H1 (cell line): Measurements from ENCODE around the gene SOCS7. TPM values are rescaled to one million over a fixed set of nuclear protein-coding genes. Genes with fewer than 3 reads are reported as not detected.

Source experiments
- BACH1 ChIP-seq: IDR thresholded peaks from 2 replicates; pipeline ENCODE4 v1.6.1; 2012; ENCODE audit warnings: low read length, improper control_type of control experiment
- CHD7 ChIP-seq: fragments of 300-600 bp; sonication (generic); IDR thresholded peaks from 2 replicates; pipeline ENCODE4 v1.7.1; 2012; ENCODE audit warnings: low read length, moderate library complexity, mild to moderate bottlenecking, inconsistent platforms; ENCODE audit not compliant: insufficient replicate concordance
- CREB1 ChIP-seq: IDR thresholded peaks from 2 replicates; pipeline ENCODE4 v1.6.1; 2012; ENCODE audit warnings: inconsistent platforms
- EGR1 ChIP-seq: IDR thresholded peaks from 2 replicates; pipeline ENCODE4 v1.6.1; 2011; ENCODE audit warnings: low read depth, low read length, borderline replicate concordance
- FOSL1 ChIP-seq: IDR thresholded peaks from 2 replicates; pipeline ENCODE4 v1.6.1; 2011; ENCODE audit warnings: mild to moderate bottlenecking, low read depth, low read length, moderate library complexity; ENCODE audit not compliant: insufficient read depth
- KDM5A ChIP-seq: fragments of 200-600 bp; IDR thresholded peaks from 2 replicates; pipeline ENCODE4 v1.7.1; 2012; ENCODE audit warnings: mild to moderate bottlenecking, low read length, inconsistent platforms, mixed read lengths
- NRF1 ChIP-seq: IDR thresholded peaks from 2 replicates; pipeline ENCODE4 v1.6.1; 2011; ENCODE audit warnings: mild to moderate bottlenecking, low read depth, low read length, improper control_type of control experiment
- RAD21 ChIP-seq, 2 experiments: IDR thresholded peaks in 1 of 2; conservative IDR thresholded peaks in 1 of 2; 2 replicates each; pipeline ENCODE4 v1.6.1; 2011; ENCODE audit warnings: low read depth in 2 of 2, low read length in 2 of 2, improper control_type of control experiment in 1 of 2, inconsistent platforms in 1 of 2, mild to moderate bottlenecking in 1 of 2, moderate library complexity in 1 of 2
- SAP30 ChIP-seq: fragments of 300-600 bp; sonication (generic); IDR thresholded peaks from 2 replicates; pipeline ENCODE4 v1.7.1; 2012; ENCODE audit warnings: low read length, moderate library complexity, mild to moderate bottlenecking, inconsistent platforms; ENCODE audit not compliant: insufficient read depth, insufficient replicate concordance
- TAF7 ChIP-seq: optimal IDR thresholded peaks from 2 replicates; pipeline ENCODE3; 2011; ENCODE audit warnings: low read depth, mild to moderate bottlenecking, inconsistent platforms, low read length, moderate library complexity, borderline replicate concordance
- TCF12 ChIP-seq: IDR thresholded peaks from 2 replicates; pipeline ENCODE4 v1.6.1; 2011; ENCODE audit warnings: low read depth, mild to moderate bottlenecking, low read length
- TEAD4 ChIP-seq: IDR thresholded peaks from 2 replicates; pipeline ENCODE4 v1.6.1; 2012; ENCODE audit warnings: low read depth, low read length, inconsistent platforms, mixed read lengths
- polyA plus RNA-seq, 7 experiments: library from polyadenylated mRNA; depleted of rRNA in 3 of 7; stranded (reverse) in 5 of 7; unstranded in 2 of 7; fragments of >200 nt in 5 of 7; fragments of 200-250 nt in 2 of 7; gene quantifications; 1 replicate in 5 of 7; 2 replicates in 1 of 7; 4 replicates in 1 of 7; pipeline versions ENCODE4 v1.2.1 to v1.2.3, GENCODE V29; 2011 to 2013; ENCODE audit warnings: missing spikeins in 2 of 7, mixed read lengths in 2 of 7
- total RNA-seq: library from RNA; stranded (reverse); fragmentation: NEBNext Ultra II Directional; extraction: Animal tissue kit (Norgen Biotek cat#: 25700); gene quantifications from 2 replicates; pipeline ENCODE4 v1.2.1, GENCODE V29; 2021

The SOCS7 gene
- total and polyA plus RNA-seq, 2 of the 8 experiments (the other 6 are each of a cell fraction or from before 2014, with no cell fraction given) = 13.5 to 26.9 TPM

GRCh38 chr17:38330941-38331411 is 20.7 kb upstream of the SOCS7 start (continued):
- no peak for TF ChIP-seq CHD7
- no peak for TF ChIP-seq SAP30
- no peak for TF ChIP-seq FOSL1
- no peak for TF ChIP-seq TEAD4
- no peak for TF ChIP-seq TAF7
- no peak for TF ChIP-seq RAD21 (IDR thresholded peaks at IDR 0.05 in 1 of 2, conservative IDR thresholded peaks at IDR 0.05 in 1 of 2; ENCODE audit: low read depth in 2 of 2, low read length in 2 of 2)
- no peak for TF ChIP-seq BACH1
- no peak for TF ChIP-seq KDM5A
- TF ChIP-seq EGR1 = no peak
- no peak for TF ChIP-seq NRF1
- no peak for TF ChIP-seq CREB1
- no peak for TF ChIP-seq TCF12
